Measurements from ENCODE around the gene PGM3. TPM values are rescaled to one million over a fixed set of nuclear protein-coding genes. Genes with fewer than 3 reads are reported as not detected.

PGM3 gene
- polyA plus RNA-seq, 3 donors, result 4.0 to 4.8 (median 4.6) TPM

GRCh38 chr6:83182114-83182513 lies 11.0 kb downstream of the PGM3 start:
- H3K4me1 Mint-ChIP-seq, result no peaks in the 10 kb centered on the region
- TF ChIP-seq CTCF (IDR thresholded peaks at IDR 0.05), result no peak
- Histone ChIP-seq H4K20me1 (ENCODE audit: insufficient read depth, low read length) (no peaks in the 10 kb centered on the region), H3K36me3 (replicated peaks in 1 of 2; ENCODE audit: control insufficient read depth in 1 of 2, insufficient read depth in 2 of 2, low read length in 2 of 2) (peaks cover 60 to 88% of the 10 kb centered on the region in 2 donors), H3K27me3 (ENCODE audit: control insufficient read depth in 2 of 2, insufficient read depth in 2 of 2, low read length in 2 of 2) (no peaks in the 10 kb centered on the region), H2AFZ (ENCODE audit: insufficient read depth, low read depth, low read length, poor library complexity, severe bottlenecking) (no peak overlapping the region), H3K27ac (ENCODE audit: low read depth in 1 of 2, low read length in 2 of 2) (no peak overlapping the region), H3K9ac (ENCODE audit: insufficient read depth, low read length, poor library complexity, severe bottlenecking) (no peak overlapping the region), H3K79me2 (ENCODE audit: insufficient read depth, low read length) (no peaks in the 10 kb centered on the region), H3K4me3 (replicated peaks in 1 of 3; ENCODE audit: low read depth in 2 of 3, low read length in 3 of 3) (no peak overlapping the region), H3K4me2 (replicated peaks; ENCODE audit: extremely low read depth, low read length, poor library complexity, severe bottlenecking) (no peak overlapping the region), H3K4me1 (ENCODE audit: control insufficient read depth in 1 of 2, insufficient read depth in 2 of 2, low read length in 2 of 2) (no peaks in the 10 kb centered on the region), H3K9me3 (replicated peaks in 1 of 2; ENCODE audit: control insufficient read depth in 1 of 2, insufficient read depth in 1 of 2, low read length in 2 of 2) (no peaks in the 10 kb centered on the region)
- H3K4me3 Mint-ChIP-seq, result no peak overlapping the region
- peaks cover 63 to 81% of the 10 kb centered on the region in 2 donors for H3K36me3 Mint-ChIP-seq
- H3K27ac Mint-ChIP-seq, result no peak overlapping the region
- H3K9me3 Mint-ChIP-seq, result peaks cover 0 to 2% (median 0%) of the 10 kb centered on the region in 7 donors
- H3K27me3 Mint-ChIP-seq (ENCODE audit: low read depth in 3 of 3), result no peaks in the 10 kb centered on the region
- intact Hi-C loops (cut with micrococcal nuclease), result no loop called here
- no CpG with 5 or more reads among the region's 1 CpG for WGBS (ENCODE audit: insufficient coverage)
- DNase-seq, result no peak

DNA sequence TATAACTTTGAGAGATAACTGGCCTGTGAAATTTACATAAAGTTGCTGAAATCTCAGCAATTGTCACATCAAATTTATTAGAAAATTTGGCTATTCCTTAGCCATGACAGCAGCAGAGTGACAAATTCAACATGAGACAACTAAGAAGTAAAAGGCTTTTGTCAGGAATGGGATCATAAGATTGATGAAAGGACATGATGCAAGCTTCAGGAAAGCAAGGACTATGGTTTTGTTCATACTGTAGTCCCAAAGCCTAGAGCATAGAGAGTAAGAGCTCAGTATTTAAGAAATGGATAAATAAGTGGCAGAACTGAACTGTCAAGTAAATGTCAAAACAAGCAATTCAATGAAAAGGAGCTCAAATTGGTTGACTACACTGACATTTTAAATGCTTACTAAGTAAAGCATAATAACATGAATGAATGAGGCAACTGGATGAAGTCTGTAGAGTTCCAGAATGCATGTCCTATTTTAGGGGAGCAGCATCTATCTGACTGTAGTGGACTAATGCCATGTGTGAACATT lies 12.6 kb downstream of the PGM3 start:
- Histone ChIP-seq H3K27me3 (ENCODE audit: control insufficient read depth in 2 of 2, insufficient read depth in 2 of 2, low read length in 2 of 2) (no peaks in the 10 kb centered on the region), H3K9me3 (replicated peaks in 1 of 2; ENCODE audit: control insufficient read depth in 1 of 2, insufficient read depth in 1 of 2, low read length in 2 of 2) (no peaks in the 10 kb centered on the region), H3K79me2 (ENCODE audit: insufficient read depth, low read length) (no peaks in the 10 kb centered on the region), H3K27ac (ENCODE audit: low read depth in 1 of 2, low read length in 2 of 2) (no peak overlapping the region), H3K4me3 (replicated peaks in 1 of 3; ENCODE audit: low read depth in 2 of 3, low read length in 3 of 3) (no peak overlapping the region), H3K4me2 (replicated peaks; ENCODE audit: extremely low read depth, low read length, poor library complexity, severe bottlenecking) (no peak overlapping the region), H2AFZ (ENCODE audit: insufficient read depth, low read depth, low read length, poor library complexity, severe bottlenecking) (no peak overlapping the region), H3K36me3 (replicated peaks in 1 of 2; ENCODE audit: control insufficient read depth in 1 of 2, insufficient read depth in 2 of 2, low read length in 2 of 2) (peaks cover 61 to 92% of the 10 kb centered on the region in 2 donors), H4K20me1 (ENCODE audit: insufficient read depth, low read length) (no peaks in the 10 kb centered on the region), H3K9ac (ENCODE audit: insufficient read depth, low read length, poor library complexity, severe bottlenecking) (no peak overlapping the region), H3K4me1 (ENCODE audit: control insufficient read depth in 1 of 2, insufficient read depth in 2 of 2, low read length in 2 of 2) (no peaks in the 10 kb centered on the region)
- DNase-seq, result no peak
- Mint-ChIP-seq H3K4me1 (no peaks in the 10 kb centered on the region), H3K36me3 (peaks cover 65 to 83% of the 10 kb centered on the region in 2 donors), H3K4me3 (no peak overlapping the region), H3K27me3 (ENCODE audit: low read depth in 3 of 3) (no peaks in the 10 kb centered on the region), H3K9me3 (peaks cover 0 to 2% (median 0%) of the 10 kb centered on the region in 7 donors), H3K27ac (no peak overlapping the region)
- intact Hi-C loops (cut with micrococcal nuclease), result no loop called here
- no peak for TF ChIP-seq CTCF (IDR thresholded peaks at IDR 0.05)

All from CD14-positive monocyte (primary cell).